Measurements from ENCODE around the gene PCP4. TPM values are rescaled to one million over a fixed set of nuclear protein-coding genes. Genes with fewer than 3 reads are reported as not detected.

The PCP4 gene
- total and polyA plus RNA-seq, 9 of the 15 experiments (the other 6 are each of a cell fraction or from before 2014, with no cell fraction given), result not detected

DNA sequence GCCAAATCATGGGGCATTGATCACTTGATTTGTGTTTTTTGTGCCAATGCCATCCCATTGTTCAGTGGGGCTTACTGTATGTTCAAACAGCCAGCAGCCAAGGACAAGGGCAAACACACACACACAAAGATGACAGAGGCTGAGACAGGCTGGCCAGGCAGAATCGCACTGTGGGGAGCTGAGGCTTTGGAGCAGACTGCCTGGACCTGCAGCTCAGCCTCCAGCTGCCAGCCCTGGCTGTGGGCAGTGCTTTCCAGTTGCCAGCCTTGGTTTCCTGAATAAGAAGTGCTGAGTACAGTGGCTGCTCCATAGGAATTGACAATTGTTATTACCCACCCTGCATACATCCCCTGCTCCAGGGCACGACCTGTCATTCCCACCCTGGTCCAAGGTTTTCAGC is 16.9 kb upstream of the PCP4 start:
- in situ Hi-C loops (cut with MboI), result no loop called here
- no peak for FAIRE-seq
- CTCF ChIA-PET (ENCODE audit: low intra/inter-chr PET ratio), result no interaction called here
- TF ChIP-seq, protein P1, sequence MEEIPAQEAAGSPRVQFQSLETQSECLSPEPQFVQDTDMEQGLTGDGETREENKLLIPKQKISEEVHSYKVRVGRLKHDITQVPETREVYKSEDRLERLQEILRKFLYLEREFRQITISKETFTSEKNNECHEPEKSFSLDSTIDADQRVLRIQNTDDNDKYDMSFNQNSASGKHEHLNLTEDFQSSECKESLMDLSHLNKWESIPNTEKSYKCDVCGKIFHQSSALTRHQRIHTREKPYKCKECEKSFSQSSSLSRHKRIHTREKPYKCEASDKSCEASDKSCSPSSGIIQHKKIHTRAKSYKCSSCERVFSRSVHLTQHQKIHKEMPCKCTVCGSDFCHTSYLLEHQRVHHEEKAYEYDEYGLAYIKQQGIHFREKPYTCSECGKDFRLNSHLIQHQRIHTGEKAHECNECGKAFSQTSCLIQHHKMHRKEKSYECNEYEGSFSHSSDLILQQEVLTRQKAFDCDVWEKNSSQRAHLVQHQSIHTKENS (CRISPR knock-in tag; IDR thresholded peaks at IDR 0.05), result no peak
- TF ChIP-seq SMC3 (conservative IDR thresholded peaks at IDR 0.05; ENCODE audit: insufficient read depth, low read depth, low read length) (no peak), ZNF165 (CRISPR knock-in tag; IDR thresholded peaks at IDR 0.05; ENCODE audit: borderline replicate concordance) (no peak), KLF16 (IDR thresholded peaks at IDR 0.05) (no peak), FOXJ3 (CRISPR knock-in tag; IDR thresholded peaks at IDR 0.05) (no peak), FOS (IDR thresholded peaks at IDR 0.05; ENCODE audit: extremely low read depth, insufficient read length) (no peak), ZNF764 (CRISPR knock-in tag; IDR thresholded peaks at IDR 0.05; ENCODE audit: low read depth) (no peak), CHD4 (IDR thresholded peaks at IDR 0.05; ENCODE audit: insufficient read depth, insufficient replicate concordance, low read depth, low read length, poor library complexity, severe bottlenecking) (no peak)
- TF ChIP-seq, protein P2, sequence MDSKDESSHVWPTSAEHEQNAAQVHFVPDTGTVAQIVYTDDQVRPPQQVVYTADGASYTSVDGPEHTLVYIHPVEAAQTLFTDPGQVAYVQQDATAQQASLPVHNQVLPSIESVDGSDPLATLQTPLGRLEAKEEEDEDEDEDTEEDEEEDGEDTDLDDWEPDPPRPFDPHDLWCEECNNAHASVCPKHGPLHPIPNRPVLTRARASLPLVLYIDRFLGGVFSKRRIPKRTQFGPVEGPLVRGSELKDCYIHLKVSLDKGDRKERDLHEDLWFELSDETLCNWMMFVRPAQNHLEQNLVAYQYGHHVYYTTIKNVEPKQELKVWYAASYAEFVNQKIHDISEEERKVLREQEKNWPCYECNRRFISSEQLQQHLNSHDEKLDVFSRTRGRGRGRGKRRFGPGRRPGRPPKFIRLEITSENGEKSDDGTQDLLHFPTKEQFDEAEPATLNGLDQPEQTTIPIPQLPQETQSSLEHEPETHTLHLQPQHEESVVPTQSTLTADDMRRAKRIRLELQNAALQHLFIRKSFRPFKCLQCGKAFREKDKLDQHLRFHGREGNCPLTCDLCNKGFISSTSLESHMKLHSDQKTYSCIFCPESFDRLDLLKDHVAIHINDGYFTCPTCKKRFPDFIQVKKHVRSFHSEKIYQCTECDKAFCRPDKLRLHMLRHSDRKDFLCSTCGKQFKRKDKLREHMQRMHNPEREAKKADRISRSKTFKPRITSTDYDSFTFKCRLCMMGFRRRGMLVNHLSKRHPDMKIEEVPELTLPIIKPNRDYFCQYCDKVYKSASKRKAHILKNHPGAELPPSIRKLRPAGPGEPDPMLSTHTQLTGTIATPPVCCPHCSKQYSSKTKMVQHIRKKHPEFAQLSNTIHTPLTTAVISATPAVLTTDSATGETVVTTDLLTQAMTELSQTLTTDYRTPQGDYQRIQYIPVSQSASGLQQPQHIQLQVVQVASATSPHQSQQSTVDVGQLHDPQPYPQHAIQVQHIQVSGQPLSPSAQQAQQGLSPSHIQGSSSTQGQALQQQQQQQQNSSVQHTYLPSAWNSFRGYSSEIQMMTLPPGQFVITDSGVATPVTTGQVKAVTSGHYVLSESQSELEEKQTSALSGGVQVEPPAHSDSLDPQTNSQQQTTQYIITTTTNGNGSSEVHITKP (IDR thresholded peaks at IDR 0.05; ENCODE audit: partially characterized antibody), result no peak
- TF ChIP-seq, protein P3, sequence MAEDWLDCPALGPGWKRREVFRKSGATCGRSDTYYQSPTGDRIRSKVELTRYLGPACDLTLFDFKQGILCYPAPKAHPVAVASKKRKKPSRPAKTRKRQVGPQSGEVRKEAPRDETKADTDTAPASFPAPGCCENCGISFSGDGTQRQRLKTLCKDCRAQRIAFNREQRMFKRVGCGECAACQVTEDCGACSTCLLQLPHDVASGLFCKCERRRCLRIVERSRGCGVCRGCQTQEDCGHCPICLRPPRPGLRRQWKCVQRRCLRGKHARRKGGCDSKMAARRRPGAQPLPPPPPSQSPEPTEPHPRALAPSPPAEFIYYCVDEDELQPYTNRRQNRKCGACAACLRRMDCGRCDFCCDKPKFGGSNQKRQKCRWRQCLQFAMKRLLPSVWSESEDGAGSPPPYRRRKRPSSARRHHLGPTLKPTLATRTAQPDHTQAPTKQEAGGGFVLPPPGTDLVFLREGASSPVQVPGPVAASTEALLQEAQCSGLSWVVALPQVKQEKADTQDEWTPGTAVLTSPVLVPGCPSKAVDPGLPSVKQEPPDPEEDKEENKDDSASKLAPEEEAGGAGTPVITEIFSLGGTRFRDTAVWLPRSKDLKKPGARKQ (CRISPR knock-in tag; IDR thresholded peaks at IDR 0.05), result no peak
- TF ChIP-seq, protein P4, sequence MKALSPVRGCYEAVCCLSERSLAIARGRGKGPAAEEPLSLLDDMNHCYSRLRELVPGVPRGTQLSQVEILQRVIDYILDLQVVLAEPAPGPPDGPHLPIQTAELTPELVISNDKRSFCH (CRISPR knock-in tag; IDR thresholded peaks at IDR 0.05), result no peak
- TF ChIP-seq, protein P4 (tag; IDR thresholded peaks at IDR 0.05), result no peak
- TF ChIP-seq, protein P5, sequence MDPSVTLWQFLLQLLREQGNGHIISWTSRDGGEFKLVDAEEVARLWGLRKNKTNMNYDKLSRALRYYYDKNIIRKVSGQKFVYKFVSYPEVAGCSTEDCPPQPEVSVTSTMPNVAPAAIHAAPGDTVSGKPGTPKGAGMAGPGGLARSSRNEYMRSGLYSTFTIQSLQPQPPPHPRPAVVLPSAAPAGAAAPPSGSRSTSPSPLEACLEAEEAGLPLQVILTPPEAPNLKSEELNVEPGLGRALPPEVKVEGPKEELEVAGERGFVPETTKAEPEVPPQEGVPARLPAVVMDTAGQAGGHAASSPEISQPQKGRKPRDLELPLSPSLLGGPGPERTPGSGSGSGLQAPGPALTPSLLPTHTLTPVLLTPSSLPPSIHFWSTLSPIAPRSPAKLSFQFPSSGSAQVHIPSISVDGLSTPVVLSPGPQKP (CRISPR knock-in tag; IDR thresholded peaks at IDR 0.05), result no peak
- TF ChIP-seq, protein P6, sequence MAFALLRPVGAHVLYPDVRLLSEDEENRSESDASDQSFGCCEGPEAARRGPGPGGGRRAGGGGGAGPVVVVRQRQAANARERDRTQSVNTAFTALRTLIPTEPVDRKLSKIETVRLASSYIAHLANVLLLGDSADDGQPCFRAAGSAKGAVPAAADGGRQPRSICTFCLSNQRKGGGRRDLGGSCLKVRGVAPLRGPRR (CRISPR knock-in tag; IDR thresholded peaks at IDR 0.05), result no peak

More for the DNA sequence above, 16.9 kb upstream of the PCP4 start:
- H3K79me2 ChIP-seq (ENCODE audit: control insufficient read depth, insufficient read depth, low read length), result no peaks in the 10 kb centered on the region
- no TSS peak for BruUV-seq (replicated peaks)
- no peak overlapping the region for H3K4me3 ChIP-seq
- DNase-seq (ENCODE audit: extremely low read depth in 1 of 4, low spot score in 3 of 4) (no peak), ATAC-seq (no peak)
- no peaks in the 10 kb centered on the region for H3K36me3 ChIP-seq (ENCODE audit: control insufficient read depth, insufficient read depth, low read length)
- H3K27ac ChIP-seq (ENCODE audit: extremely low read depth, low read depth, low read length), result no peak overlapping the region
- intact Hi-C loops (cut with micrococcal nuclease), result no loop called here
- H3K4me1 ChIP-seq (replicated peaks in 1 of 2; ENCODE audit: control insufficient read depth in 2 of 2, insufficient read depth in 2 of 2, low read length in 2 of 2), result no peaks in the 10 kb centered on the region
- H3K9ac ChIP-seq (ENCODE audit: insufficient read depth in 1 of 2, low read depth in 2 of 2, low read length in 2 of 2), result no peak overlapping the region
- no peaks in the 10 kb centered on the region for H4K20me1 ChIP-seq (replicated peaks; ENCODE audit: control insufficient read depth, insufficient read depth, low read length)
- no peak overlapping the region for H2AFZ ChIP-seq (ENCODE audit: low read depth, low read length)
- POLR2A ChIA-PET, result no interaction called here
- H3K27me3 ChIP-seq (ENCODE audit: control insufficient read depth in 2 of 2, insufficient read depth in 2 of 2, low read length in 2 of 2), result no peaks in the 10 kb centered on the region; a peak in 1 of 5 replicates
- H3K4me2 ChIP-seq (ENCODE audit: insufficient read depth, low read length), result no peak overlapping the region
- WGBS (ENCODE audit: insufficient coverage, low coverage, missing lambda C conversion rate), result 3% methylated on average over 2 of the region's 2 CpGs
- H3K9me1 ChIP-seq (ENCODE audit: control insufficient read depth, insufficient read depth, low read length), result no peaks in the 10 kb centered on the region
- H3K9me3 ChIP-seq (replicated peaks; ENCODE audit: control insufficient read depth, insufficient read depth, low read depth, low read length), result no peaks in the 10 kb centered on the region

Measured in K562 (cell line).